H1 (cell line): ENCODE results near the gene FKBP6.

Source experiments
- ASH2L ChIP-seq: fragments of 200-600, 300-600 bp; sonication (generic); IDR thresholded peaks from one replicate; pipeline ENCODE4 v1.7.1; 2017; ENCODE audit warnings: low read length
- CREB1 ChIP-seq: IDR thresholded peaks from 2 replicates; pipeline ENCODE4 v1.6.1; 2012; ENCODE audit warnings: inconsistent platforms
- CTCF ChIP-seq, 3 experiments: IDR thresholded peaks; 1 replicate in 2 of 3; 2 replicates in 1 of 3; pipeline versions ENCODE4 v1.5.1 to v1.6.1; 2011; ENCODE audit warnings: low read length in 3 of 3, mild to moderate bottlenecking in 3 of 3, inconsistent platforms in 2 of 3, low read depth in 1 of 3, moderate library complexity in 1 of 3; ENCODE audit not compliant: insufficient read depth in 1 of 3; ENCODE audit errors: control extremely low read depth in 1 of 3
- EZH2 ChIP-seq: fragments of 200-600 bp; sonication (generic); IDR thresholded peaks from 2 replicates; pipeline ENCODE4 v1.7.1; 2012; ENCODE audit warnings: low read depth, mild to moderate bottlenecking, moderate library complexity, low read length, inconsistent platforms; ENCODE audit not compliant: severe bottlenecking
- GABPA ChIP-seq: IDR thresholded peaks from 2 replicates; pipeline ENCODE4 v1.6.1; 2011; ENCODE audit warnings: mild to moderate bottlenecking, low read length, moderate library complexity, borderline replicate concordance; ENCODE audit not compliant: insufficient read depth
- MAX ChIP-seq: IDR thresholded peaks from 2 replicates; pipeline ENCODE4 v1.6.1; 2012; ENCODE audit warnings: inconsistent platforms
- POLR2A ChIP-seq, 2 experiments: IDR thresholded peaks; 1 replicate in 1 of 2; 2 replicates in 1 of 2; pipeline ENCODE4 v1.6.1; 2011; ENCODE audit warnings: low read depth in 2 of 2, low read length in 2 of 2, mild to moderate bottlenecking in 2 of 2; ENCODE audit errors: control extremely low read depth in 1 of 2
- SIRT6 ChIP-seq: IDR thresholded peaks from one replicate; pipeline ENCODE4 v1.7.1; 2012; ENCODE audit warnings: low read length, inconsistent platforms
- SP4 ChIP-seq: IDR thresholded peaks from 2 replicates; pipeline ENCODE4 v1.6.1; 2012; ENCODE audit warnings: low read length, inconsistent platforms

- no peak for TF ChIP-seq CTCF (IDR thresholded peaks at IDR 0.05; ENCODE audit: control extremely low read depth in 1 of 3, insufficient read depth in 1 of 3, low read depth in 1 of 3, low read length in 3 of 3)
- TF ChIP-seq MAX = no peak
- TF ChIP-seq CREB1 = no peak
- TF ChIP-seq POLR2A (IDR thresholded peaks at IDR 0.05; ENCODE audit: control extremely low read depth in 1 of 2, low read depth in 2 of 2, low read length in 2 of 2) = no peak
- no peak for TF ChIP-seq SIRT6
- no peak for TF ChIP-seq SP4
- TF ChIP-seq EZH2 = no peak
- no peak for TF ChIP-seq GABPA
- TF ChIP-seq ASH2L = no peak
These were observed 10.4 kb downstream of the FKBP6 start for GRCh38 chr7:73338321-73338720.
